ENCODE measurements around the gene ZDHHC19.

The ZDHHC19 gene

DNA sequence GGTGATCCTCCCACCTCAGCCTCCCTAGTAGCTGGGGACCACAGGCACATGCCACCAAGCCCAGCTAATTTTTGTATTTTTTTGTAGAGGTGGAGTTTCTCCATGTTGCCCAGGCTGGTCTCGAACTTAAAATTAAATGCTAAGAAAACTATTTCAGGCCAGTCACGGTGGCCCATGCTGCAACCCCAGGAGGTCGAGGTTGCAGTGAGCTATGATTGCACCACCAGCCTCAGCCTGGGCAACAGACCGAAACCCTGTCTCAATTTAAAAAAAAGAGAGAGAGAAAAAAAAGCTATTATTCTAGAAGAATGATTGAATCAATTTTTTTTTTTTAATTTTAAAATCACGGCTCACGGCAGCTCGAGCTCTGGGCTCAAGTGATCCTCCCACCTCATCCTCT lies 9.8 kb upstream of the ZDHHC19 start:
- H3K27ac ChIP-seq (ENCODE audit: low read length): no peak overlapping the region

DNA sequence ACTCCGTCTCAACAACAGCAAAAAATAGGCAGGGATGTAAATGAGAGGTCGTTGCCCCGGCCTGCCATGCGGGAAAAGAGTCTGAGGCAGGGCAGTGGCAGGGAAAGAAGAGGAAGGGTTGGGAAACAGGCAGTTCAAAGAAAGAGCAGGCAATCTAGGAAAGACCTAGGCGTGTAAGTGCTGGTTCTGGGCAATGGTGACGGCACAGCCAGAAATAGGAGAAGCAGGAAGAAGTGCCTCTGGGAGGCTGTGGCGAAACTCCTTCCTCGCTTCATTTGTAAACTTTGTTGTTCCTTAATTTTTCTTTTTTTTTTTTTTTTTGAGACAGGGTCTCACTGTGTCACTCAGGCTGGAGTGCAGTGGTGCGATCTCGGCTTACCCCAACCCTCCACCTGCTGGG lies 9.4 kb upstream of the ZDHHC19 start:
- Histone ChIP-seq H3K27me3 (ENCODE audit: insufficient read depth, low read length, poor library complexity) (no peaks in the 10 kb centered on the region), H3K9ac (ENCODE audit: low read depth, low read length) (no peak overlapping the region), H3K4me1 (ENCODE audit: insufficient read depth, low read length) (peaks cover 27% of the 10 kb centered on the region), H3K4me3 (ENCODE audit: low read depth in 1 of 2, low read length in 2 of 2) (no peak overlapping the region), H3K36me3 (ENCODE audit: insufficient read depth, low read length) (no peaks in the 10 kb centered on the region), H4K20me1 (ENCODE audit: insufficient read depth, low read length) (no peaks in the 10 kb centered on the region), H3K9me3 (ENCODE audit: insufficient read depth, low read length, severe bottlenecking) (no peaks in the 10 kb centered on the region), H3K79me2 (ENCODE audit: insufficient read depth, low read length) (no peaks in the 10 kb centered on the region), H3K4me2 (ENCODE audit: insufficient read depth, low read length) (no peak overlapping the region), H3K27ac (ENCODE audit: low read length) (no peak overlapping the region), H2AFZ (ENCODE audit: low read depth, low read length) (no peak overlapping the region)
- no peak for DNase-seq
- TF ChIP-seq EZH2 (IDR thresholded peaks at IDR 0.05; ENCODE audit: borderline replicate concordance, low read depth, low read length, severe bottlenecking): no peak
- TF ChIP-seq, protein P1, sequence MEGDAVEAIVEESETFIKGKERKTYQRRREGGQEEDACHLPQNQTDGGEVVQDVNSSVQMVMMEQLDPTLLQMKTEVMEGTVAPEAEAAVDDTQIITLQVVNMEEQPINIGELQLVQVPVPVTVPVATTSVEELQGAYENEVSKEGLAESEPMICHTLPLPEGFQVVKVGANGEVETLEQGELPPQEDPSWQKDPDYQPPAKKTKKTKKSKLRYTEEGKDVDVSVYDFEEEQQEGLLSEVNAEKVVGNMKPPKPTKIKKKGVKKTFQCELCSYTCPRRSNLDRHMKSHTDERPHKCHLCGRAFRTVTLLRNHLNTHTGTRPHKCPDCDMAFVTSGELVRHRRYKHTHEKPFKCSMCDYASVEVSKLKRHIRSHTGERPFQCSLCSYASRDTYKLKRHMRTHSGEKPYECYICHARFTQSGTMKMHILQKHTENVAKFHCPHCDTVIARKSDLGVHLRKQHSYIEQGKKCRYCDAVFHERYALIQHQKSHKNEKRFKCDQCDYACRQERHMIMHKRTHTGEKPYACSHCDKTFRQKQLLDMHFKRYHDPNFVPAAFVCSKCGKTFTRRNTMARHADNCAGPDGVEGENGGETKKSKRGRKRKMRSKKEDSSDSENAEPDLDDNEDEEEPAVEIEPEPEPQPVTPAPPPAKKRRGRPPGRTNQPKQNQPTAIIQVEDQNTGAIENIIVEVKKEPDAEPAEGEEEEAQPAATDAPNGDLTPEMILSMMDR (IDR thresholded peaks at IDR 0.05; ENCODE audit: borderline replicate concordance, extremely low read depth, low read length, poor library complexity, severe bottlenecking): no peak
- no peak for ATAC-seq (ENCODE audit: insufficient read depth, low read depth)

More for the DNA sequence above, 9.8 kb upstream of the ZDHHC19 start:
- ATAC-seq (ENCODE audit: insufficient read depth, low read depth) (no peak), DNase-seq (no peak)
- TF ChIP-seq, protein P1 (IDR thresholded peaks at IDR 0.05; ENCODE audit: borderline replicate concordance, extremely low read depth, low read length, poor library complexity, severe bottlenecking): no peak
- TF ChIP-seq EZH2 (IDR thresholded peaks at IDR 0.05; ENCODE audit: borderline replicate concordance, low read depth, low read length, severe bottlenecking): no peak
- no peak overlapping the region for H3K4me3 ChIP-seq (ENCODE audit: low read depth in 1 of 2, low read length in 2 of 2)
- no peak overlapping the region for H3K9ac ChIP-seq (ENCODE audit: low read depth, low read length)
- H3K9me3 ChIP-seq (ENCODE audit: insufficient read depth, low read length, severe bottlenecking): no peaks in the 10 kb centered on the region
- no peaks in the 10 kb centered on the region for H3K36me3 ChIP-seq (ENCODE audit: insufficient read depth, low read length)
- H3K4me1 ChIP-seq (ENCODE audit: insufficient read depth, low read length): peaks cover 27% of the 10 kb centered on the region
- H2AFZ ChIP-seq (ENCODE audit: low read depth, low read length): no peak overlapping the region
- H3K4me2 ChIP-seq (ENCODE audit: insufficient read depth, low read length): no peak overlapping the region
- no peaks in the 10 kb centered on the region for H4K20me1 ChIP-seq (ENCODE audit: insufficient read depth, low read length)
- no peaks in the 10 kb centered on the region for H3K79me2 ChIP-seq (ENCODE audit: insufficient read depth, low read length)
- no peaks in the 10 kb centered on the region for H3K27me3 ChIP-seq (ENCODE audit: insufficient read depth, low read length, poor library complexity)

DNA sequence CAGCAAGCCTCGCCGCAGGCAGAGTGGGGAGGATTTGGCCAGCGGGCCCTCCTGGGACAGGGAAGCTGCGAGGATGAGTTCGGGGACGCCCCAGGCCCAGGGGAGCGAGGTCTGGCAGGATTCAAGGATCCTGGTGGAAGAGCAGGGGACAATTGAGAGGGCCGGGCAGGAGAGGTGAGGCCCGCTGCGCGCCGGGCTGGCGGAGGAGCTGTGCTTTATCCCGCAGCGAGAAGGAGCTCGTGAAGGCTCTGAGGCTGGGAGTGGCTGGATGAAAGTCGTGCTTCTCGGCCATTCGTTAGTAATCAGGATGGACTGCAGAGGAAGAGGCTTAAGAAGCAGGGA lies 8.7 kb upstream of the ZDHHC19 start:
- no peak for ATAC-seq (ENCODE audit: insufficient read depth, low read depth)
- Histone ChIP-seq H3K9ac (ENCODE audit: low read depth, low read length) (peak overlapping the region; percentile 1; the same call in 1 of the 2 replicates), H3K4me1 (ENCODE audit: insufficient read depth, low read length) (peaks cover 27% of the 10 kb centered on the region), H3K4me3 (ENCODE audit: low read depth in 1 of 2, low read length in 2 of 2) (peak overlapping the region in 1 of 2 experiments; percentile 46; a peak in 1 of 4 replicates), H3K27me3 (ENCODE audit: insufficient read depth, low read length, poor library complexity) (no peaks in the 10 kb centered on the region), H3K79me2 (ENCODE audit: insufficient read depth, low read length) (no peaks in the 10 kb centered on the region), H2AFZ (ENCODE audit: low read depth, low read length) (peak overlapping the region; percentile 36), H3K9me3 (ENCODE audit: insufficient read depth, low read length, severe bottlenecking) (no peaks in the 10 kb centered on the region), H3K4me2 (ENCODE audit: insufficient read depth, low read length) (peak overlapping the region; percentile 63), H4K20me1 (ENCODE audit: insufficient read depth, low read length) (no peaks in the 10 kb centered on the region), H3K36me3 (ENCODE audit: insufficient read depth, low read length) (no peaks in the 10 kb centered on the region), H3K27ac (ENCODE audit: low read length) (peak overlapping the region; percentile 9)
- no peak for DNase-seq
- TF ChIP-seq, protein P1 (IDR thresholded peaks at IDR 0.05; ENCODE audit: borderline replicate concordance, extremely low read depth, low read length, poor library complexity, severe bottlenecking): no peak
- TF ChIP-seq EZH2 (IDR thresholded peaks at IDR 0.05; ENCODE audit: borderline replicate concordance, low read depth, low read length, severe bottlenecking): no peak

Data from DND-41 (cell line).